Measurements from ENCODE around the gene NKD1.
A peak's percentile ranks its signal among the peaks of the same experiment; 100 is the strongest.
"Not testable (repeated sequence)": the region's sequence is repeated elsewhere in the genome, so short reads cannot be mapped to it uniquely, and the experiment has no call there.

The NKD1 gene

DNA sequence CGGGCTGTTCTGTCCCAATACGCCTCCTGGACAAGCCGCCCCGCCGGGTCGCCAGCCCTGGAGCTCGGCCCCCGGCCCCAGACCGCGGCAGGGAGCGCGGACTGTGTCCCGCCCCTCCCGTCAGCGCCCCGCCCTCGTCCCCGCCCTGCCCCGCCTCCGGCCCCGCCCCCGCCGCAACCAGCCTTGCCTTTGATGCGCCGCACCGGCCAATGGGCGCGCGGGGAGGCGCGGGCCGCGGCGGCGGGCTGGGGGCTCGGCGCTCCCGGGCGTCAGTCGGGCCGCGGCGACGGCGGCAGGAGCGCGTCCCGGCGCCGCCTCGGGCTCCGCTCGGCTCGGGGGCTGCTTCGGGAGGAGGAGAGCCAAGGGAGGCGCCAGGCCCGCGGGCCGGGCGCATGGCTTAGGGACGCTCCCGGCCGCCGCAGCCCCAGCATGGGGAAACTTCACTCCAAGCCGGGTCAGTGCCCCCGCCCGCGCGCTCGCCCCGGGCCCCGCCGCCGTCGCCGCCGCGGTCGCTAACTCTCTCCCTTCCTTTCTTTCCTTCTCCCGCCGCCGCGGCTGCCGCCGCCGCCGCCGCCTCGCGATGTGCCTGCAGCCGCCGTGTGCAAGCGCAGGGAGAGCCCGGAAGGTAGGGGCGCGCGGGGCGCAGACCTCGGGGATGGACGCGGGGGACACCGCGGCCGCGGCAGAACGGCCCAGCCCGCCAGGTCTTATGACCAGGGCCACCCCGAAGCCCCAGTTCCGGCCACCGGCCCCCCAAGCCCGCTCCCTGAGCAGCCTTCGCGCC, at the start of gene NKD1:
Gene NKD1, plus strand, starts transcription at position 272 of the 784 bp plus-strand sequence. Its CDS starts 158 bp downstream, at position 430.
- DNase-seq: peak; percentile 64 to 80

DNA sequence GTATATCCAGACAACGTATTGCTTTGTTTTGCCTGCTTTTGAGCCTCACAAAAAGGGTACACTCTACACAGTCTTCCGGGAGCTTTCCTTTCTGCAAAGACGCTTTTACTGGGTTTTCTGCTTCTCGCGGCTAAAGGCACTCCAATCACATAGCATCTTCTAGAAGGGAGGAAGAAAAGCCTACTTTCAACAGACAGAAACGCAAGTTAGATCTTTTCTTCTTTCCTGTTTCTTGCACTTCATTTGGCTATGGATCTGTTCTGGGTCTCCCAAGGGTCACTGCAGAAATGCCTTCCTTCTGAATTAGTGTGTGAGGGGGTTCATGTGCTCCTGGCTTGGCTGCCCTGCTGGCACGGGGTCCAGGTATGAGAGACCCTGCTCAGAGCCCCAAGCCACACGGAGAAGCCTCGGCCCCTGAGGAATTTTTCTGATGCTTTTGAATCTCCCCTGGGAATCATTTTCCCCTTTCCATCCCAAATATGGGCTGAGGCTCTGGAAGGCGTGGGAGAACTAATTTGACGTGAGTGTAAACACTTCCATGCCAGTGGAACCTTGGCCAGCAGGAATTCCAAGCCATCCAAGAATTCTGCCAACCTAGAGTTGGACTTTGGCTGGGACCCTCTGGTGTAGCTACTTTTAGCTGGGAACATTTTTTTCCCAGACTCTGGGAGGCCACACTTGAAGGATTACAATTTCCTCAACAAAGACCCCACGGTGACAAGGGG, 49.6 kb upstream of the NKD1 start:
- DNase-seq: no peak

- DNase-seq: no peak
Observed at GRCh38 chr16:50499254-50499653, 48.9 kb upstream of the NKD1 start.

DNA sequence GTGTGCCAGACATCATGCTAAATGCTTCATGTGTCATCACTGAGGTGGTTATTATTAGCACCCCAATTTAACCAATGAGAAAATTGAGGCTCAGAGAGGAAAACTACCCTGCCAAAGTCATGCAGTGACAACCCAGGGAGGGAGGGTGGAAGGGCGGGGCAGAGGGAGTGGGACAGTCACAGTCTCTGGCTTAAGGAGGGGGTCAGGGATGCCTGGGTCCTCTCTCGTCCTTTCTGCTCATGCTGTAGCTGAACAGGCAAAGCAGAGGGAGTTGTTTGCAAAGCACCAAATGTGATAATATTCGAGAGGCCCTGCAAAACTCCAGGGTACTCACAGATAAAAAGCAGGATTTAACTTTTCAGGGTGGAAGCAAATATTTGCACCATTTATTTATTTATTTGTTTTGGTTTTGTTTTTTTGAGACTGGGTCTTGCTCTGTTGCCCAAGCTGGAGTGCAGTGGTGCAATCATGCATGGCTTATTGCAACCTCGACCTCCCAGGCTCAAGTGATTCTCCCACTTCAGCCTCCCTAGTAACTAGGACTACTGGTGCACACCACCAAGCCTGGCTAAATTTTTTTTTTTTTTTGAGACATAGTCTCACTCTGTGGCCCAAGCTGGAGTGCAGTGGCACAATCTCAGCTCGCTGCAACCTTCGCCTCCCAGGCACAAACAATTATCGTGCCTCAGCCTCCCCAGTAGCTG, 47.9 kb upstream of the NKD1 start:
- DNase-seq: no peak

DNA sequence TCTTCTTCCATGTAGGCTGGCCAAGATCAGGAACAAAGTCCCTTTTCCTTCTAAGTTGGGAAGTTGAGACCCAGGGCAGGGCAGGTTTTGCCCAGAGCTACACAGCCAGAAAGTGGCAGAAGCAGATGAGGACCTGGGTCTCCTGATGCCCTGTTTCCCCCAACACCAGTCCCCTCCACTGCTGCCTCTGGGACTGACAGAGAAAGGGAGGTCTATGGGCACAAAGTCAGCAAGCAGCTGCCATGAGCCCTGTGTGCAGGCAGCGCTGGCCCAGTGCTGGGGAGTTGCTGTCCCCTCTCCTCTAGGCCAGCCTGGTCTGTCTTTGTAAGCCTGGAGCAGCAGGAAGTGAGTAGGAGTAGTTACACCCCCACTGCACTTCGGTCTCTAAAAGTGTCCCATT, 46.9 kb upstream of the NKD1 start:
- DNase-seq: no peak

- no peak for DNase-seq
Observed at GRCh38 chr16:50501986-50502615, 46.1 kb upstream of the NKD1 start.

- no peak for DNase-seq
Observed at GRCh38 chr16:50502616-50503011, 45.6 kb upstream of the NKD1 start.

- not testable (repeated sequence) for DNase-seq
Observed at GRCh38 chr16:50503868-50504531, 44.2 kb upstream of the NKD1 start.

DNA sequence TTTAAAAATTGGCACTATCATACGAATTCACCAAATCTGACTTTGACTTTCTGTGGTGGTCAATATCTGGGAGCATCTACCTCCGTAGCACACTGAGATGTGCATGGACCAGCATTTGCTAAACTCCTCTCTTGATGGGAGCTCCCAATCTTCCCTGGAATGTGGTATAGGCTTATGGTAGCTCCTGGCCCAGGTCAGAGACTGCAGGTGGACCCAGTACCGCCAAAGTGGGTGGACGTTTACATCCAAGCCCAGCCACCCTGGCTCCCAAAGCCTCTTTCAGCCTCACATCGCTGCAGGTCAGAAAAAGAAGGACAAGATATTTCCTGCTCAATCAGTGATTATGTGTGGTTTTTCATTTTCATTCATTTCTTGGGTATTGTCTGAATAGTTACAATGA, 43.1 kb upstream of the NKD1 start:
- DNase-seq: no peak

- DNase-seq: no peak
Observed at GRCh38 chr16:50505714-50506542, 42.3 kb upstream of the NKD1 start.

DNA sequence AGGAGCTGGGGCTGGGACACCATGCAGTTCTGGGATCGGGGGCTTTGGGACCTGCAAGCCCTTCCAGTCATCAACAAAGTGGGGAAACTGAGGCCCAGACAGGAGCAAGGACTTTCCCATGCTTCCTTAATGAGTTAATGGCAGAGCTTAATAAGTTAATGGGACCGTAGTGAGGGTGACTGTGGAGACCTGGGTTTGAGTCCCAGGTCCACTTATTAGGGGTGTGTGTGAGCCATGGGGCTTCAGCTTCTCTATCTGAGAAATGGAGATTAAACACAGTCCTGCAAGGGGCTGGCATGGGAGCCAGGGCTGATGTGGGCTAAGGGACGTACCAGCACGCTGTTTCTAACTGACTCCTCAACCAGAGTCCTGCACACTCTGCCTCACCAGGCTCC, 41.7 kb upstream of the NKD1 start:
- no peak for DNase-seq

GRCh38 chr16:50507397-50507796, 40.8 kb upstream of the NKD1 start:
- no peak for DNase-seq

GRCh38 chr16:50509521-50510341, 38.5 kb upstream of the NKD1 start:
- peak in 1 of 2 donors; percentile 41 for DNase-seq

- no peak for DNase-seq
Observed at GRCh38 chr16:50515218-50515617, 33.0 kb upstream of the NKD1 start.

DNA sequence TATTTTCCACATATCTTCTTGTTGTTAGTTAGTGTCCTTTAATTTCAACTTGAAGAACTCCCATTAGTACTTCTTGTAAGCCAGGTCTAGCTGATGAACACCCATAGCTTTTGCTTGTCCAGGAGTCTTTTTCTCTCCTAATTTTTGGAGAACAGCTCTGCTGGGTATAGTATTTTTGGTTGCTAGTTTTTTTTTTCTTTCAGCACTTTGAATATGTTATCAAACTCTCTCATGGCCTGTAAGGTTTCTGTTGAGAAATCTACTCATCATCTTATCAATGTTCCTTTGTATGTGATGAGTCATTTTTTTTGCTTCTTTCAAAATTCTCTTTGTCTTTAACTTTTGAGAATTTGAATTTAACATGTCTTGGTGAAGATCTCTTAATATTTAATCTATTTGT, 31.8 kb upstream of the NKD1 start:
- no peak for DNase-seq

GRCh38 chr16:50516890-50517289, 31.3 kb upstream of the NKD1 start:
- no peak for DNase-seq

DNA sequence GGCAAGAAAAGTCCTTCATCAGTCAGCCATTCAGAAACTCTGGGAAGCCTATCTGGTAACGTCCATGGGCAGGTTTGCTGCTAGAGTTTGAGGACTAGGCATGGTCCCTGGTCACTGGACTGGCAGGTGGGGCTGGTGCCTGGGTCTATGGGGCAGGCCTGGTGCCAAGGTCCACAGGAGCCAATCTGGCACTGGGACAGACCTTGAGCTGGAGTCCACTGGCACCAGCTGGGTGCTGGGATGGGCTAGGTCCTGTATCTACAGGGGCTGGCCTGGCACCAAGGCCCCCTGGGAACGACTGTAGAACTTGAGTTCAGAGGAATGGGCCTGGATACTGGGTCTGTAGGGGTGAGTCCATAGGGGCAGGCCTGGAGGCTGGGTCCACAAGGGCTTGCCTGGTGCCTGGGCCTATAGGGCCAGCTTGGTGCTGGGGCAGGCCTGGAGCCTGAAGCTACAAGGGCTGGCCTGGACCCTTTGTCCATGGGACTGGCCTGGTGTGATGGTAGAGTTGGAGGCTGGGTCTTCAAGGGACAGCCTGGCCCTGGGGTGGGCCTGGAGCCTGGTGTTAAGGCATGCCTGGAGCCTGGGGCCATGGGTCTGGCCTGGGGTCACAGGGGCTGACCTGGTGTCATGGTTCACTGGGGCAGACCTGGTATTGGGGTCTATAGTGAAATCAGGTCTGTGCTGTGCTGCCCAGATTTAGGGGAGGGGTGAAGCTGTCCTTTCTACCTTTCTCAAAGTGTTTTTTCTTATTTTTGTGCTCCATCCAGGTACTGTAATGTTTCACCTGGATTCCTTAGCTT, 30.5 kb upstream of the NKD1 start:
- no peak for DNase-seq

- DNase-seq: no peak
Observed at GRCh38 chr16:50519001-50519400, 29.2 kb upstream of the NKD1 start.

GRCh38 chr16:50519602-50520001, 28.6 kb upstream of the NKD1 start:
- DNase-seq: no peak

Measured in CD4-positive, alpha-beta T cell treated with Interferon alpha-2 for 1 hour (primary cell).